A549 (cell line): ENCODE results near the gene RIMBP2. TPM values are rescaled to one million over a fixed set of nuclear protein-coding genes. Genes with fewer than 3 reads are reported as not detected.

Experiments
- ATAC-seq, 2 experiments: fragments of 200-7000 bp in 1 of 2; fragments of >200 bp in 1 of 2; cut with Nextera tagmentation in 1 of 2; cut with Tn5 transposase in 1 of 2; 3 replicates each; pipeline versions ENCODE4 v1.8.0 to v1.9.1; 2018 to 2020; ENCODE audit warnings: mild to moderate bottlenecking in 1 of 2, moderate library complexity in 1 of 2
- CTCF ChIA-PET: fragments of 300-600 bp; sonication (Branson Sonifier 250); formaldehyde crosslinking; extraction: SDS; loops from one replicate; lab custom pipeline; 2021; ENCODE audit warnings: antibody characterized with exemption, inconsistent platforms; lab: Yijun Ruan, JAX
- POLR2A ChIA-PET: fragments of 350-600 bp; formaldehyde crosslinking; extraction: SDS; loops from one replicate; lab custom pipeline; 2021; ENCODE audit warnings: antibody characterized with exemption, inconsistent platforms; lab: Yijun Ruan, JAX
- DNase-seq, 2 experiments: peaks; one replicate each; pipeline versions ENCODE4 v3.0.0 to v3.0.0-alpha.2; 2011 to 2016; ENCODE audit warnings: low read depth in 1 of 2, low spot score in 1 of 2
- FAIRE-seq: peaks from 2 replicates; lab custom pipeline; 2011; peaks lifted over from hg19 to GRCh38; lab: Jason Lieb, UNC
- H3K27ac ChIP-seq, 2 experiments: fragments of >200 bp; sonication (Bioruptor Twin); formaldehyde crosslinking; 3 replicates each; pipeline ENCODE4 v1.5.1; 2016 to 2017
- H3K4me1 ChIP-seq: fragments of >200 bp; sonication (Bioruptor Twin); formaldehyde crosslinking; 3 replicates; pipeline ENCODE4 v1.6.1; 2016
- H3K4me2 ChIP-seq: fragments of >200 bp; sonication (Bioruptor Twin); formaldehyde crosslinking; 3 replicates; pipeline ENCODE4 v1.6.1; 2016
- H3K4me3 ChIP-seq: fragments of >200 bp; sonication (Bioruptor Twin); formaldehyde crosslinking; 3 replicates; pipeline ENCODE4 v1.5.1; 2016
- H3K9me3 ChIP-seq: fragments of >200 bp; sonication (Bioruptor Twin); formaldehyde crosslinking; 3 replicates; pipeline ENCODE4 v1.6.1; 2016
- CHD2 ChIP-seq: fragments of 150-350 bp; IDR thresholded peaks from 2 replicates; pipeline ENCODE4 v1.6.1; 2014; ENCODE audit warnings: low read length; ENCODE audit not compliant: partially characterized antibody
- CHD4 ChIP-seq: fragments of 200-600 bp; sonication (generic); IDR thresholded peaks from 2 replicates; pipeline ENCODE4 v1.6.1; 2016; ENCODE audit warnings: antibody characterized with exemption, mild to moderate bottlenecking, borderline replicate concordance
- GATA3 ChIP-seq: IDR thresholded peaks from 2 replicates; pipeline ENCODE4 v1.6.1; 2012; ENCODE audit warnings: borderline replicate concordance
- HDAC2 ChIP-seq: fragments of 200-600 bp; sonication (generic); IDR thresholded peaks from 2 replicates; pipeline ENCODE4 v1.6.1; 2016
- HEYL ChIP-seq: fragments of 250-450 bp; sonication (Bioruptor Pico); IDR thresholded peaks from 2 replicates; pipeline ENCODE4 v1.8.0; 2021; ENCODE audit warnings: mild to moderate bottlenecking, moderate library complexity
- JUNB ChIP-seq: fragments of >200 bp; sonication (Bioruptor Twin); formaldehyde crosslinking; IDR thresholded peaks from 2 replicates; pipeline ENCODE4 v1.6.1; 2016
- KDM5A ChIP-seq: fragments of 200-600 bp; sonication (generic); IDR thresholded peaks from 2 replicates; pipeline ENCODE4 v1.6.1; 2016; ENCODE audit warnings: antibody characterized with exemption, mild to moderate bottlenecking
- MAFK ChIP-seq: fragments of 450-650 bp; IDR thresholded peaks from 2 replicates; pipeline ENCODE4 v1.6.1; 2014; ENCODE audit not compliant: partially characterized antibody
- MAZ ChIP-seq: fragments of 150-350 bp; IDR thresholded peaks from 2 replicates; pipeline ENCODE4 v1.6.1; 2014; ENCODE audit warnings: antibody characterized with exemption, low read depth, low read length, borderline replicate concordance
- MYC ChIP-seq: IDR thresholded peaks from 2 replicates; pipeline ENCODE4 v1.6.1; 2012; ENCODE audit warnings: mild to moderate bottlenecking, inconsistent platforms, low read length, improper control_type of control experiment, borderline replicate concordance
- NPAS2 ChIP-seq: fragments of 250-450 bp; sonication (Bioruptor Pico); IDR thresholded peaks from 2 replicates; pipeline ENCODE4 v1.8.0; 2022; ENCODE audit warnings: mild to moderate bottlenecking, moderate library complexity, borderline replicate concordance
- PHF8 ChIP-seq: fragments of 200-600 bp; sonication (generic); IDR thresholded peaks from 2 replicates; pipeline ENCODE4 v1.6.1; 2016; ENCODE audit warnings: low read depth, mild to moderate bottlenecking, antibody characterized with exemption, moderate library complexity, borderline replicate concordance
- POLR2AphosphoS2 ChIP-seq: conservative IDR thresholded peaks from 2 replicates; pipeline ENCODE4 v1.6.1; 2012; ENCODE audit warnings: low read length, improper control_type of control experiment, inconsistent platforms
- RAD21 ChIP-seq, 2 experiments: fragments of >200 bp in 1 of 2; sonication (Bioruptor Twin) in 1 of 2; formaldehyde crosslinking in 1 of 2; IDR thresholded peaks in 1 of 2; conservative IDR thresholded peaks in 1 of 2; 2 replicates in 1 of 2; 3 replicates in 1 of 2; pipeline ENCODE4 v1.6.1; 2012 to 2018; ENCODE audit warnings: inconsistent platforms in 1 of 2
- RARB ChIP-seq: fragments of 250-450 bp; sonication (Bioruptor Pico); IDR thresholded peaks from 2 replicates; pipeline ENCODE4 v1.8.0; 2021; ENCODE audit warnings: mild to moderate bottlenecking, moderate library complexity
- RNF2 ChIP-seq: fragments of 200-600 bp; sonication (generic); IDR thresholded peaks from 2 replicates; pipeline ENCODE4 v1.6.1; 2016; ENCODE audit warnings: low read depth, mild to moderate bottlenecking, antibody characterized with exemption, moderate library complexity, borderline replicate concordance
- TP53 ChIP-seq: fragments of 250-450 bp; sonication (Bioruptor Pico); IDR thresholded peaks from 2 replicates; pipeline ENCODE4 v1.5.0; 2021; ENCODE audit warnings: mild to moderate bottlenecking, moderate library complexity
- USF2 ChIP-seq: fragments of 450-650 bp; IDR thresholded peaks from 2 replicates; pipeline ENCODE4 v1.6.1; 2014; ENCODE audit warnings: antibody characterized with exemption
- ZSCAN20 ChIP-seq: fragments of 250-450 bp; sonication (Bioruptor Pico); IDR thresholded peaks from 2 replicates; pipeline ENCODE4 v1.8.0; 2022; ENCODE audit warnings: mild to moderate bottlenecking, moderate library complexity
- WGBS: methylation state at CpG from one replicate; pipeline ENCODE4 v1.1.6; 2017; ENCODE audit errors: missing lambda C conversion rate; 5-methylcytosine and 5-hydroxymethylcytosine counted together
- polyA plus RNA-seq, 4 experiments: library from polyadenylated mRNA; depleted of rRNA in 3 of 4; stranded (reverse); fragments of >200 nt; fragmentation: RNase III in 1 of 4; extraction: RNeasy Plus Mini Kit Qiagen cat#74134 plus additional on column Dnase treatment in 1 of 4; gene quantifications; 2 replicates in 3 of 4; 3 replicates in 1 of 4; pipeline ENCODE4 v1.2.3, GENCODE V29; 2011 to 2017

The RIMBP2 gene
- polyA plus RNA-seq, 2 of the 4 experiments (the other 2 are of a cell fraction): not detected

- ChIA-PET POLR2A (no interaction called here), CTCF (no interaction called here)
- TF ChIP-seq HDAC2: no peak
- TF ChIP-seq NPAS2 (CRISPR knock-in tag): no peak
- no peak for TF ChIP-seq KDM5A
- TF ChIP-seq RAD21 (conservative IDR thresholded peaks at IDR 0.05 in 1 of 2, IDR thresholded peaks at IDR 0.05 in 1 of 2): no peak
- no peak for TF ChIP-seq JUNB
- no peak for TF ChIP-seq MYC
- TF ChIP-seq USF2: no peak
- TF ChIP-seq PHF8: no peak
- no peak for TF ChIP-seq HEYL (CRISPR knock-in tag)
- TF ChIP-seq ZSCAN20 (CRISPR knock-in tag): no peak
- no peak for TF ChIP-seq MAZ
- no peak for TF ChIP-seq RARB
- no peak for TF ChIP-seq CHD2
- no peak for TF ChIP-seq POLR2AphosphoS2
- TF ChIP-seq RNF2: no peak
- Histone ChIP-seq H3K27ac (no peak overlapping the region), H3K9me3 (no peaks in the 10 kb centered on the region; the same call in 2 of the 3 replicates), H3K4me2 (no peak overlapping the region), H3K4me1 (no peaks in the 10 kb centered on the region), H3K4me3 (no peak overlapping the region)
- ATAC-seq: no peak
- FAIRE-seq: no peak
- no peak for DNase-seq
- 32% methylated on average over 10 of the region's 10 CpGs for WGBS
Measured at GRCh38 chr12:130687190-130687589, 28.9 kb downstream of the RIMBP2 start.

- Histone ChIP-seq H3K27ac (no peak overlapping the region), H3K4me1 (no peaks in the 10 kb centered on the region), H3K4me2 (no peak overlapping the region), H3K9me3 (no peaks in the 10 kb centered on the region; the same call in 2 of the 3 replicates), H3K4me3 (no peak overlapping the region)
- WGBS: 68% methylated on average over 16 of the region's 32 CpGs
- ChIA-PET CTCF (no interaction called here), POLR2A (no interaction called here)
- TF ChIP-seq ZSCAN20 (CRISPR knock-in tag): no peak
- DNase-seq: no peak
- no peak for ATAC-seq
- no peak for FAIRE-seq
Measured at GRCh38 chr12:130686511-130686991, 29.5 kb downstream of the RIMBP2 start.

GRCh38 chr12:130685850-130686249 is 30.2 kb downstream of the RIMBP2 start:
- WGBS: 49% methylated on average over 13 of the region's 15 CpGs
- no peak overlapping the region for H3K4me2 ChIP-seq
- ATAC-seq: peak in 1 of 2 experiments; percentile 20; a peak in 1 of 6 replicates
- FAIRE-seq: no peak
- CTCF ChIA-PET: interaction anchor here (1.1 kb wide), 1 partner anchor 39 kb away, joined by 3 read pairs; no protein-coding TSS in a partner anchor
- POLR2A ChIA-PET: no interaction called here
- no peak overlapping the region for H3K4me3 ChIP-seq
- H3K4me1 ChIP-seq: no peaks in the 10 kb centered on the region
- H3K9me3 ChIP-seq: no peaks in the 10 kb centered on the region; the same call in 2 of the 3 replicates
- no peak overlapping the region for H3K27ac ChIP-seq
- TF ChIP-seq GATA3: no peak
- no peak for TF ChIP-seq CHD4
- no peak for DNase-seq

GRCh38 chr12:130685250-130685787 is 30.8 kb downstream of the RIMBP2 start:
- ChIA-PET POLR2A (no interaction called here), CTCF (interaction anchor here (1.1 kb wide), 1 partner anchor 39 kb away, joined by 3 read pairs; no protein-coding TSS in a partner anchor)
- WGBS: 16% methylated on average over 14 of the region's 14 CpGs
- TF ChIP-seq MYC: no peak
- no peak for TF ChIP-seq MAFK
- TF ChIP-seq TP53: no peak
- Histone ChIP-seq H3K4me2 (no peak overlapping the region), H3K9me3 (no peaks in the 10 kb centered on the region; the same call in 2 of the 3 replicates), H3K4me1 (no peaks in the 10 kb centered on the region), H3K27ac (no peak overlapping the region), H3K4me3 (no peak overlapping the region)
- ATAC-seq (no peak), DNase-seq (no peak), FAIRE-seq (no peak)
